ENCODE data around the gene CORO1C.
"Not testable (repeated sequence)": the region's sequence is repeated elsewhere in the genome, so short reads cannot be mapped to it uniquely, and the experiment has no call there.

CORO1C gene

DNA sequence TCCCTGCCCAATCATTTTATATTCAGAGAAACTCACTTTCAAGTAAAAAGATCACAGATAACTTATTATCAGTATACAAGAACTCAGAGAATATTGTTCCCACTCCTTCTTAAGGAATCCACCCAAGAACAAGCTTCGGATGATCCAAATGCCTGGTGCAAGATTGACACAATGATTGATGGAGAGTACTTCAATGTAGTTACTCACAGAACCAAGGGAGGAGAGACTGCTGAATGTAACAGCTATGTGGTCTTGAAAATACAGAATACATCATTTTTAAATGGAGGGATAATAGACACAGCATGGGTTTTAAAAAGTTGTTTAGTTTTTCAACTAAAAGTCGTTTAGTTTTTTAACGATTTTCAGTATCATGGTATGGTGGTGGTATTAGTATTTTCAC is 59.3 kb downstream of the CORO1C start:
- Histone ChIP-seq H3K9ac (ENCODE audit: low read depth, low read length) (no peak overlapping the region), H3K36me3 (ENCODE audit: insufficient read depth, low read length) (peaks cover 9% of the 10 kb centered on the region), H3K4me1 (ENCODE audit: insufficient read depth, low read length) (peaks cover 9% of the 10 kb centered on the region; the same call in 1 of the 2 replicates), H3K9me3 (ENCODE audit: control insufficient read depth, insufficient read depth, low read length) (no peaks in the 10 kb centered on the region)

DNA sequence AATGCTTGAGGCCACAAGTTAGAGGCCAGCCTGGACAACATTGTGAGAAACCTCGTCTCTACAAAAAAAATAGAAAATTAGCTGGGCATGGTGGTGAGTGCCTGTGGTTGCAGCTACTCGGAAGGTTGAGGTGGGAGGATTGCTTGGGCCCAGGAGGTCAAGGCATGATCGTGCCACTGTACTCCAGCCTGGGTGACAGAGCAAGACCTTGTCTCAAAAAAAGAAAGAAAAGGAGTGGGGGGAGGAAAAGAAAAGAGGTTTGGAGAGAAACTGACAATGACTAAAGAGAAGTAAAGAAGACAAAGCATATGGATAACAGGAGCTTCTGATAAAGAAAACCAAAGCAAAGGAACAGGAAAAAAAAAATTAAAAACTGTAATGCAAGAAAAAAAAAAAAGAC is 60.2 kb downstream of the CORO1C start:
- Histone ChIP-seq H3K9me3 (ENCODE audit: control insufficient read depth, insufficient read depth, low read length) (no peaks in the 10 kb centered on the region), H3K9ac (ENCODE audit: low read depth, low read length) (no peak overlapping the region), H3K4me1 (ENCODE audit: insufficient read depth, low read length) (peaks cover 15% of the 10 kb centered on the region; the same call in 1 of the 2 replicates), H3K36me3 (ENCODE audit: insufficient read depth, low read length) (peaks cover 9% of the 10 kb centered on the region)

DNA sequence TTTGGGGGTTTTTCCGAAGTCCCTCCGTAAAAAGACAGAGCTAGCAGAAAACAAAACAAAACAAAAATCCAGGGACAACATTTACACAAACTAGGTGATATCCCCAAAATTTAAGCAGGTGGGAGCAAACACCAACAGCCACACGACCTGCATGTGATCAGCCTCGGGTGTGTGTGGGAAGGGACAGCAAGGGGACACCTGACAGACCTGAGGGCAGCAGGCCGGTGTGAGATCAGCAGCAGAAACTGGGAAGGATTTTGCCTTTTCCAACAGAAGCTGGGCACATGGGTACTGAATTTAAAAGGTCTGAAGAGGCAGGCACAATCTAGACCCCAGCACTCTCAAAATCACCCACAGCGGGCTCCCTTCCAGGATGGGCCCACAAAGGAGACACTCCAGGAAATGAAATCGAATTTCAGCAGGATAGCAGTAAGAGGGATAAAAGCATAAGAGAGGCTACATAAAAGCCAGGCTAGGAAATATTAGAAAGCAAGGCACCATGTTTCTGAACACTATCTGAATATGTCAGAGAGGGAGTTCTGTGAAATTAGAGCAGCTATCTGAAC is 61.2 kb downstream of the CORO1C start:
- peaks cover 24% of the 10 kb centered on the region for H3K4me1 ChIP-seq (ENCODE audit: insufficient read depth, low read length)
- no peak overlapping the region for H3K9ac ChIP-seq (ENCODE audit: low read depth, low read length)
- no peaks in the 10 kb centered on the region for H3K9me3 ChIP-seq (ENCODE audit: control insufficient read depth, insufficient read depth, low read length)
- H3K36me3 ChIP-seq (ENCODE audit: insufficient read depth, low read length): peaks cover 4% of the 10 kb centered on the region; the same call in 1 of the 2 replicates

DNA sequence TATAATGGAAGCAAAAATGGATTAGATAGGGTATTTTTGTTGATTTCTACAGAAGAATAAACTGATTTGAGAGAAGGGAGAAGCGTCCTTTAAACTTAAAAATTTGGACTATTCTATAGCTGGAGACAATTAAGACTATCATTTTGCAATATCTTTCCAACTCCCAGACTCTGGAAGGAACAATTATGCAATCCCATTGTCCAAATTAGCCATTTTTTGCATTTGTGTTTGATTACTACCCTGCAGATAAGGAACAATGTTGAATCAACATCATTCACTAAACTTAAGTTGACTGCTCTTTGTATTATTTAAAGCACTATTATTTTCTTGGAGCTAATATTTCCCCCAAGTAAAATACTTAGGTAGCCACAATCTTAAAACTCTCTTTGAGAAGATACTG is 62.8 kb downstream of the CORO1C start:
- Histone ChIP-seq H3K9me3 (ENCODE audit: control insufficient read depth, insufficient read depth, low read length) (no peaks in the 10 kb centered on the region), H3K4me1 (ENCODE audit: insufficient read depth, low read length) (peaks cover 36% of the 10 kb centered on the region), H3K36me3 (ENCODE audit: insufficient read depth, low read length) (no peaks in the 10 kb centered on the region), H3K9ac (ENCODE audit: low read depth, low read length) (no peak overlapping the region)

DNA sequence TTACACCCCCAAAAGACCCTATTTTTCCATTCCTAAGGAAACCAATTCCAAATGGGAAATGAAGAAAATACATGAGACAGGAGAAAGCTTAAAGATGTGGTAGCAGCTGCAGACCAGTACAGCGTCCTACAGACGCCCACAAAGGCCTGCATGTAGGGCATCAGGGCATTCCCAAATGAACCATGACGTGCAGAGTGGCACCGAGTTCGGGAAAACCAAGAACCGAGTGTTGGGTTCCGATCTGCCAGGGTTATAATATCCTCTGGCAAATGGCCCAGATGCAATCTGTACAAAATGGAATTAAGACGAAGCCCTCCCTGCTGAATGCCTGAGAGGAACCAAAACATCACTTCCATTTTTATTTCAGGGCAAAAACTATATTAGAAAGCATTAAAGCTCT is 63.3 kb downstream of the CORO1C start:
- no peaks in the 10 kb centered on the region for H3K9me3 ChIP-seq (ENCODE audit: control insufficient read depth, insufficient read depth, low read length)
- H3K4me1 ChIP-seq (ENCODE audit: insufficient read depth, low read length): peaks cover 36% of the 10 kb centered on the region
- H3K9ac ChIP-seq (ENCODE audit: low read depth, low read length): no peak overlapping the region
- H3K36me3 ChIP-seq (ENCODE audit: insufficient read depth, low read length): no peaks in the 10 kb centered on the region

DNA sequence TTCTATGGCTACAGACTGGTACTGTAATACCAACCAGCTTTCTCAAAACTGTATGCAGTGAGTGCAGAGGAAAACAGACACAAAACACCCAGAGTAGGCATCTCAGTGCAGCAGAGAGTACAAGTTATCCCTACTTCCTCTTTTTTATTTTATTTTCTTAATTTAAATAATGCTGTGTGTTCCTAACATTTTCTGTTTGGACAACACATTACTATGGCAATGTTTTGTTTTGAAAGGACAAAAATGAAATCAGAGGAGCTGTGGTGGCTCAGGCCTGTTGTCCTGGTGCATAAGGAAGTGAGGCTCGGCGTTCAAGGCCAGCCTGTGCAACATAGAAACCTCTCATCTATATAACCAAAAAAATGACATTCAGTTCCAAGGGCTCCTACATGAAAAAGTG is 64.0 kb downstream of the CORO1C start:
- Histone ChIP-seq H3K9ac (ENCODE audit: low read depth, low read length) (no peak overlapping the region), H3K4me1 (ENCODE audit: insufficient read depth, low read length) (peaks cover 36% of the 10 kb centered on the region), H3K36me3 (ENCODE audit: insufficient read depth, low read length) (no peaks in the 10 kb centered on the region), H3K9me3 (ENCODE audit: control insufficient read depth, insufficient read depth, low read length) (no peaks in the 10 kb centered on the region)

DNA sequence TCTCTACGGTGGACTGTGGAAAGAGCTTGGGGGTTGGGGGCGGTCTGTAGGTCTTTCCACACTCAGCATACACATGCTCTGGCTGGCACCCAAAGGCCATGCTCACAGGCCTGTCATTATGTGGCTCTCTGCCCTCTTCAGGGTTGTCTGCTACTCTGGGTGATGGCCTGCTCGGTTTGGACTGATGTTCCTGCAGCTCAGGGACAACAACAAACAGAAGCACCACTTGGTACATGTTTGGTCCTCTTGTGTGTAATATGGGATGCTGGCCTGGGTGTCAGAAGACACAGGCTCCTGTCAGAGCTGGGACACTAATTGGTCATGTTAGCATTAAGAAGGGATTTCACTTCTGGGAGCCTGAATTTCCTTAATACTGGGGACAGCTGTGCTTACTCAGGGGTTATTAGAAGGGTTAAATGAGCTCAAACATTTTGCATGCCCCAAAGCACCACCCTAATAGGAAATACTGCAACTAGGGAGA is 64.9 kb downstream of the CORO1C start:
- H3K4me1 ChIP-seq (ENCODE audit: insufficient read depth, low read length): peaks cover 36% of the 10 kb centered on the region
- no peak overlapping the region for H3K9ac ChIP-seq (ENCODE audit: low read depth, low read length)

DNA sequence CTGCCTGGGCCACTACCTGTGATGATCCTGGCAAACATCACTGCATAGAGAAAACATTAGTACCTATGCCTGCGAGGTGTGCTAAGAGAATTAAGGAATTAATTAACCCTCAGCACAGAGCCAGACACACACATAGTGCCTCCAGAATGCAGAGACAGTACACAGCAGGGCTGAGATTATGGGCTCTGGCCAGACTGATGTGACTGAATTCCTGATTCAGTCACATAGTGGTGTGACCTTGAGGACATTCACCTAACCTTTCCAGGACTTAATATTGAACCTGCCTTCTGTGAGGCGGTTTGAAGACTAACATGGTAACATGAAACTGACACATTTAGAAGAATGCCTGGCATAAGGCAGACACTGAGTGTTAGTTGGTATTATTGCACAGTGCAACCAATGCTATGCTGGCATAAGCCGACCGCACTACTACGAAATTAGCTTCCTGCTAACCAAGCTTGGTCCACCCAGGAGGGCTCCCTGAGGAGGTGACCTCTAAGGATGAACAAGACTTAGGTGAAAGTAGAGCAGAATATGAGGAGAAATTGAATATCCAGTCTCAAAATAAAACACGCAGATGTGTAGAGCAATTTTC is 65.6 kb downstream of the CORO1C start:
- Histone ChIP-seq H3K9me3 (ENCODE audit: control insufficient read depth, insufficient read depth, low read length) (no peaks in the 10 kb centered on the region), H3K36me3 (ENCODE audit: insufficient read depth, low read length) (no peaks in the 10 kb centered on the region), H3K4me1 (ENCODE audit: insufficient read depth, low read length) (peaks cover 37% of the 10 kb centered on the region), H3K9ac (ENCODE audit: low read depth, low read length) (no peak overlapping the region)

More for the DNA sequence above, 64.9 kb downstream of the CORO1C start:
- Histone ChIP-seq H3K36me3 (ENCODE audit: insufficient read depth, low read length) (no peaks in the 10 kb centered on the region), H3K9me3 (ENCODE audit: control insufficient read depth, insufficient read depth, low read length) (no peaks in the 10 kb centered on the region)

DNA sequence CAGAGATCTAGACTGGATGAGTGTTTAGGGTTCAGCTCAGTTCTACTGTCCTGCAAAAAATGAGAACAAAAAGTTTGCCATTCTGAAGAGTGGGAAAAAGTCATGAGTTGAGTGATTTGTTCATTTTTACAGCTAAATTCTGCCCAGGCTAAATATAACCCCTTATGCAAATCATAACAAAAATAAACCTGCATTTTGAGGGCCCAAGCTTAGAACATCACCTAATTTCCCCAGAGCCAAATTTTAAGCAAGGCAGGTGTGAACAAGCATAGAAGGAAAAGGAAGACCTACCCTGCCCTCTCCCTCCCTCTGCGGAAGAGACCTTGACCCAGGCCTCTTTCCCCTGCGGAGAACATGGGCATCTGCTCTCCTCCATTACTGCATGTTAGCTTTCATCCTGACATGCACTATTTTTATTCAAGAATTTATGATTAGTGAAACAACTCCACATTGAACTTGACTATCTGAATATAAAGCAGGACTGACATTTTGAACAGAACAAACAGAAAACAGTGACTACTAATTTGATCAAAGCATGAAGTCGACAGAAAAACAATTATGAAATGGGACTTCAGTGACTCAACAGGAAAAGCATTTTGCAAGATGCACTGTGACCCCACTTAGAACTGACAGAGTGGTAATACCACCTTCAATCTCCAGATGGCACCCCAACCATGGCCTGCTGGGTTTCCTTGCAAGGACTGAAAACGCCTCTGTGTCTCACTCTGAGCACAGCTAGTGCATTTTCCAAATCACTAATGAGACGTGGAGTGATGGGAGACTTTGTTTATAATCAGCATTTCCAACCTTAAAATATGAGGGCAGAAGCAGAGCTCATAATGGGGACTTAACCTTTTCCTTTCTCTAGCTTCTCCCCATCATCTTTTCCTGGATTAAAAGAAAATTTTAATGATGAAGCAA is 66.7 kb downstream of the CORO1C start:
- peak overlapping the region; percentile 6; the same call in 1 of the 2 replicates for H3K9ac ChIP-seq (ENCODE audit: low read depth, low read length)
- peaks cover 32% of the 10 kb centered on the region for H3K4me1 ChIP-seq (ENCODE audit: insufficient read depth, low read length)
- peaks cover 2% of the 10 kb centered on the region; the same call in 1 of the 2 replicates for H3K36me3 ChIP-seq (ENCODE audit: insufficient read depth, low read length)
- H3K9me3 ChIP-seq (ENCODE audit: control insufficient read depth, insufficient read depth, low read length): no peaks in the 10 kb centered on the region

DNA sequence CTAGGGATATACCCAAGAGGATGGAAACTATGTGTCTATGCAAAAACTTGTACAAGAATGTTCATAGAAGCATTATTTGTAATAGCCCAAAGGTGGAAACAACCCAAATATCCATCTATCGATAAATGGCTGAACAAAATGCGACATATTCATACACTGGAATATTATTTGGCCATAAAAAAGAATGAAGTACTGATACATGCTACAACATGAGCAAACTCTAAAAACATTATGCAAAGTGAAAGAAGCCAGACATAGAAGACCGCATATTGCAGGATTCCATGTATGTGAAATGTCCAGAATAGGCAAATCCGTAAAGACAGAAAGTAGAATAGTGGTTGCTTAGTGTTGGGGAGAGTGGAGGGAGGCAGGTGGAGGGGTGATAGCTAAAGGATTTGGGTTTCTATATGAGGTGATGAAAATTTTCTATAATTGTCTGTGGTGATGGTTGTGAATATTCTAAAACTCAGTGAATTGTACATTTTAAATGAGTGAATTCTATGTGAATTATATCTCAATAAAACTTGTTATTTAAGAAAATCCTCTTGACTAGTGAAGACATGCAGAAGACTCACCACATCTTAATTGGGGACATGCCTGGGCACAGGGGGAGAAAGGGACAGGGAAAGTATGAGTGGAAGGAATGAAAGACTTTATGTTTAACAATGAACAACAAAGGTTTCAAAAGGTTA is 67.8 kb downstream of the CORO1C start:
- peaks cover 32% of the 10 kb centered on the region for H3K4me1 ChIP-seq (ENCODE audit: insufficient read depth, low read length)

DNA sequence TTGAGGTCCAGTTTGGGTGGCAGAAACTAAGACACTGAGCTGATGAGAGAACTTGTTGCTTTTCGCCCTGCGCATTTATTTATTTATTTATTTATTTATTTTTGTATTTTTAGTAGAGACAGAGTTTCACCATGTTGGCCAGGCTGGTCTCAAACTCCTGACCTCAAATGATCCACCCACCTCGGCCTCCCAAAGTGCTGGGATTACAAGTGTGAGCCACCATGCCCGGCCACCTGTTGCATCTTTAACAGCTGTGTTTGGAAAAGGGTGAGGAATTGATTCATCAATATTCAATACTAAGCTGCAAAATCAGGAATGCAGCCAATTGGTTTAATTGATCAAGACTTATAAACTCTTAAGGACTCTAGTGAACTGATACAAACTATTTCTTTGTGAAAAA is 73.2 kb downstream of the CORO1C start:
- Histone ChIP-seq H3K36me3 (ENCODE audit: insufficient read depth, low read length) (peaks cover 17% of the 10 kb centered on the region), H3K4me1 (ENCODE audit: insufficient read depth, low read length) (peaks cover 15% of the 10 kb centered on the region)
- H3K9ac ChIP-seq (ENCODE audit: low read depth, low read length); H3K9me3 ChIP-seq (ENCODE audit: control insufficient read depth, insufficient read depth, low read length): not testable (repeated sequence)

More for the DNA sequence above, 67.8 kb downstream of the CORO1C start:
- H3K9me3 ChIP-seq (ENCODE audit: control insufficient read depth, insufficient read depth, low read length): no peaks in the 10 kb centered on the region
- H3K36me3 ChIP-seq (ENCODE audit: insufficient read depth, low read length): peaks cover 6% of the 10 kb centered on the region; the same call in 1 of the 2 replicates
- no peak overlapping the region for H3K9ac ChIP-seq (ENCODE audit: low read depth, low read length)

DNA sequence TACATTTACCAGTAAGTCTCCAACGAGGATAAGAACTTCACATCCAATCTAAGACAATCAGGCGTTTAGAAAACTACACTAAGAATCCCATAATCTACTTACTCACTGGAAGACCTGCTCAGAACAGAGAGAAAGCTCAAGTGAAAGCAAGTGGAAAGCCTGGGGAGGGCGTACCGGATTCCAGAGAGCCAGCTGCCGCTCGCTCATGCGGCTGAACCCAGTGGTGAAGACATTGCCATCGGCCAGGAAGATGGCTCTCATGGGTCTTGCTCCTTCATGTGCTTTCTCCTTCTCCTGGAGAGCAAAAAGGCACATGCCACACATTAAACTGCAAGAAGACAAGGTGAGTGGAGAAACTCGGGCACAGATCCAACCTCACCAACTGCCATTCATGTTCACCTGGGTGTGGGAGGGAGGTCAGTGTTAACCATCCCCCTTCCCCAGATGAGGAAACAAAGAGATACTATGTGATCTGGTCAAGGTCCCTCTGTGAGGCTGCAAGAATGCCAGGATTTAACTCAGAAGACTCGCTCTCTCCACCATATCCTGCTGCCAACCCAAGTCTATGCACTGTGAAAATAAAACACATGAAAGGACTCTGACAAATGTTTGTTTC is 74.1 kb downstream of the CORO1C start:
- no peak overlapping the region for H3K9ac ChIP-seq (ENCODE audit: low read depth, low read length)
- peaks cover 17% of the 10 kb centered on the region for H3K36me3 ChIP-seq (ENCODE audit: insufficient read depth, low read length)
- no peaks in the 10 kb centered on the region for H3K9me3 ChIP-seq (ENCODE audit: control insufficient read depth, insufficient read depth, low read length)
- H3K4me1 ChIP-seq (ENCODE audit: insufficient read depth, low read length): peaks cover 22% of the 10 kb centered on the region

DNA sequence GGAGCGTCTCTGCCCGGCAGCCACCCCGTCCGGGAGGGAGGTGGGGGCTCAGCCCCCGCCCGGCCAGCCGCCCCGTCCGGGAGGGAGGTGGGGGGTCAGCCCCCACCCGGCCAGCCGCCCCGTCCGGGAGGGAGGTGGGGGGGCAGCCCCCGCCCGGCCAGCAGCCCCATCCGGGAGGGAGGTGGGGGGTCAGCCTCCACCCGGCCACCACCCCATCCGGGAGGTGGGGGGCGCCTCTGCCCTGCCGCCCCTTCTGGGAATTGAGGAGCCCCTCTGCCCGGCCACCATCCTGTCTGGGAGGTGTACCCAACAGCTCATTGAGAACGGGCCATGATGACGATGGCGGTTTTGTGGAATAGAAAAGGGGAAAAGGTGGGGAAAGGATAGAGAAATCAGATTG is 75.1 kb downstream of the CORO1C start:
- Histone ChIP-seq H3K36me3 (ENCODE audit: insufficient read depth, low read length) (peaks cover 22% of the 10 kb centered on the region), H3K4me1 (ENCODE audit: insufficient read depth, low read length) (peaks cover 22% of the 10 kb centered on the region)
- not testable (repeated sequence) for H3K9ac ChIP-seq (ENCODE audit: low read depth, low read length); H3K9me3 ChIP-seq (ENCODE audit: control insufficient read depth, insufficient read depth, low read length)

DNA sequence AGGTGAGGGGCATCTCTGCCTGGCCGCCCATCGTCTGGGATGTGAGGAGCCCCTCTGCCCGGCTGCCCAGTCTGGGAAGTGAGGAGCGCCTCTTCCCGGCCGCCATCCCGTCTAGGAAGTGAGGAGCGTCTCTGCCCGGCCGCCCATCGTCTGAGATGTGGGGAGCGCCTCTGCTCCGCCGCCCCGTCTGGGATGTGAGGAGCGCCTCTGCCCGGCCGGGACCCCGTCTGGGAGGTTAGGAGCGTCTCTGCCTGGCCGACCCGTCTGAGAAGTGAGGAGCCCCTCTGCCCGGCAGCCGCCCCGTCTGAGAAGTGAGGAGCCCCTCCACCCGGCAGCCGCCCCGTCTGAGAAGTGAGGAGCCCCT is 75.5 kb downstream of the CORO1C start:
- H3K9ac ChIP-seq (ENCODE audit: low read depth, low read length); H3K9me3 ChIP-seq (ENCODE audit: control insufficient read depth, insufficient read depth, low read length): not testable (repeated sequence)
- peaks cover 26% of the 10 kb centered on the region for H3K36me3 ChIP-seq (ENCODE audit: insufficient read depth, low read length)
- peaks cover 22% of the 10 kb centered on the region for H3K4me1 ChIP-seq (ENCODE audit: insufficient read depth, low read length)

Data from ES-I3 (cell line).